ENCODE measurements around the gene GAS2. TPM values are rescaled to one million over a fixed set of nuclear protein-coding genes. Genes with fewer than 3 reads are reported as not detected.

Gene GAS2
- total and polyA plus RNA-seq, 3 donors from 2014 or later: 5.5 to 25.2 (median 9.0) TPM

DNA sequence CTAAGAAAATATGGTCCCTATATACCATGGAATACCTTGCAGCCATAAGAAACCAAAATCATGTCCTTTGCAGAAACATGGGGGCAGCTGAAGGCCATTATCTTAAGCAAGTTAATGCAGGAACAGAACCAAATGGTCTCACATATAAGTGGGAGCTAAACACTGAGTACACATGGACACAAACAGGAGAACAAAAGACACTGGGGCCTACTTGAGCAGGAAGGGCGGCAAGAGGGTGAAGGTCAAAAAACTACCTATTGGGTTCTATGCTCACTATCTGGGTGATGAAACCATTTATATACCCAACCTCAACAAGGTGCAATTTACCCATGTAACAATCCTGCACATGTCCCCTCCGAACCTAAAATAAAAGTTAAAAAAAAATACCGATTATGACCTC lies 22.5 kb downstream of the GAS2 start:
- intact Hi-C loops (cut with DNase I; ENCODE audit: low total_unique reads): no loop called here
- Histone ChIP-seq H3K27me3 (no peaks in the 10 kb centered on the region), H3K27ac (no peak overlapping the region), H3K36me3 (ENCODE audit: low read depth, missing control alignments) (no peaks in the 10 kb centered on the region), H3K9me3 (no peaks in the 10 kb centered on the region), H3K4me1 (no peaks in the 10 kb centered on the region), H3K4me3 (no peak overlapping the region)
- DNase-seq: no peak
- TF ChIP-seq POLR2A (IDR thresholded peaks at IDR 0.05): no peak
- TF ChIP-seq, protein P1, sequence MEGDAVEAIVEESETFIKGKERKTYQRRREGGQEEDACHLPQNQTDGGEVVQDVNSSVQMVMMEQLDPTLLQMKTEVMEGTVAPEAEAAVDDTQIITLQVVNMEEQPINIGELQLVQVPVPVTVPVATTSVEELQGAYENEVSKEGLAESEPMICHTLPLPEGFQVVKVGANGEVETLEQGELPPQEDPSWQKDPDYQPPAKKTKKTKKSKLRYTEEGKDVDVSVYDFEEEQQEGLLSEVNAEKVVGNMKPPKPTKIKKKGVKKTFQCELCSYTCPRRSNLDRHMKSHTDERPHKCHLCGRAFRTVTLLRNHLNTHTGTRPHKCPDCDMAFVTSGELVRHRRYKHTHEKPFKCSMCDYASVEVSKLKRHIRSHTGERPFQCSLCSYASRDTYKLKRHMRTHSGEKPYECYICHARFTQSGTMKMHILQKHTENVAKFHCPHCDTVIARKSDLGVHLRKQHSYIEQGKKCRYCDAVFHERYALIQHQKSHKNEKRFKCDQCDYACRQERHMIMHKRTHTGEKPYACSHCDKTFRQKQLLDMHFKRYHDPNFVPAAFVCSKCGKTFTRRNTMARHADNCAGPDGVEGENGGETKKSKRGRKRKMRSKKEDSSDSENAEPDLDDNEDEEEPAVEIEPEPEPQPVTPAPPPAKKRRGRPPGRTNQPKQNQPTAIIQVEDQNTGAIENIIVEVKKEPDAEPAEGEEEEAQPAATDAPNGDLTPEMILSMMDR (IDR thresholded peaks at IDR 0.05): no peak
- 87 to 95% methylated on average over 3 of the region's 3 CpGs for WGBS, 2 donors

DNA sequence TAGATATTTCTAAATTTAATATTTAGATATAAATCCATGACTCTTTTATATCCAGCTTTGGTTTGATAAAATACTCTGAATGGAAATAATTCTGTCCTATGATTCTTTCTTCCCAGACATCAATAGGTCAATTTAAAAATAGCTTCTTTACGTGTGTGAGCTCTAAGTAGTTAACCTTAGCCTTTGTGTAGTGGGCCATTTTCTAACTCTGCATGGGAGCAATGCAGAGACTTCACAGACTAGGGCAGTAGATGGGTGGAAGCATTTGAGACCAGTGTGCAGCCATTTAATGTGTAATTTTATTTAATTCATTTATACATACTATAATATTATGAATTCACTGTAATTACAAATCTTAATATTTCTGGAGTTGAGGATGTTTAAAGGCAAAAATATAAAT lies 23.8 kb downstream of the GAS2 start:
- WGBS, 2 donors: 52 to 63% methylated on average over 1 of the region's 1 CpG
- Histone ChIP-seq H3K27me3 (no peaks in the 10 kb centered on the region), H3K4me3 (no peak overlapping the region), H3K27ac (no peak overlapping the region), H3K4me1 (no peaks in the 10 kb centered on the region), H3K9me3 (no peaks in the 10 kb centered on the region), H3K36me3 (ENCODE audit: low read depth, missing control alignments) (no peaks in the 10 kb centered on the region)
- TF ChIP-seq POLR2A (IDR thresholded peaks at IDR 0.05): no peak
- TF ChIP-seq, protein P1 (IDR thresholded peaks at IDR 0.05): no peak
- intact Hi-C loops (cut with DNase I; ENCODE audit: low total_unique reads): no loop called here
- no peak for DNase-seq

DNA sequence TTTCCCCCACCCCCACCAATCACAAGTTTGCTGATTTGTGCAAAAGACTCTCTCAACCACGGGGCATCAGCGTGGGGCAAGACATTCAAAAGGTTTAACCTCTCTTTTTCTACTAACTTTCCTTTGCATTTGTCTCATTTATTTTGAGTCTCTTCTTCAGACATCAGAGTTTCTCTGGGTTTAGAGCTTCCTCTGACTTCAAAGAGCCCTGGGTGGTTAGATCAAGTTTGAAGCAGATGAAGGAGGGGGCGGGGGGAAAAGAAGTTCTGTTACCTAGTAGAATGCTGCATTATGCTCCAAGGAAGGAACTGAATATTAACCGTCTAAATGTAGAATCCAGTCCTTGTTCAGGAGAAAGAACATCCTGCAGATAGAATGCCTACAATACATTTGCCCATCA lies 24.5 kb downstream of the GAS2 start:
- Histone ChIP-seq H3K4me1 (no peaks in the 10 kb centered on the region), H3K27me3 (no peaks in the 10 kb centered on the region), H3K27ac (no peak overlapping the region), H3K4me3 (no peak overlapping the region), H3K36me3 (ENCODE audit: low read depth, missing control alignments) (no peaks in the 10 kb centered on the region), H3K9me3 (no peaks in the 10 kb centered on the region)
- WGBS, 2 donors: 70 to 75% methylated on average over 4 of the region's 4 CpGs
- TF ChIP-seq, protein P1 (IDR thresholded peaks at IDR 0.05): no peak
- TF ChIP-seq POLR2A (IDR thresholded peaks at IDR 0.05): no peak
- intact Hi-C loops (cut with DNase I; ENCODE audit: low total_unique reads): no loop called here
- DNase-seq: no peak

DNA sequence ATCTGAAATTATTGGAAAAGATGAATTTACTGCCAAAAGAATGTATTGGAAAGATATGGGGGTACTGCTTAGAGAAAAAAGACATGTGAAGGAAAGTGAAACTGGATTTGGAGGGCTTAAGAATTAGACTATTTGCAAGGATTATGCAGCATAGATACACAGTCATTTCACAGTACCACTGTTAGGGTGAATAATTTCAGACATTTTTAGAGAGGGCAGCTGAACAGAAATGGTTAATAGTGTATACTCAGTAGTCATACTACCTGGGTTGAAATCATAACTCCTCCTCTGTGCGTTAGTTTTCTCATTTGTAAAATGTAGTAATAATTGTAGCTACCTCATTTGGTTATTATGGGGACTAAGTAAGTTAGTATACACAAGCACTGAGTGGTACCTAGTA lies 33.0 kb downstream of the GAS2 start:
- DNase-seq: no peak

DNA sequence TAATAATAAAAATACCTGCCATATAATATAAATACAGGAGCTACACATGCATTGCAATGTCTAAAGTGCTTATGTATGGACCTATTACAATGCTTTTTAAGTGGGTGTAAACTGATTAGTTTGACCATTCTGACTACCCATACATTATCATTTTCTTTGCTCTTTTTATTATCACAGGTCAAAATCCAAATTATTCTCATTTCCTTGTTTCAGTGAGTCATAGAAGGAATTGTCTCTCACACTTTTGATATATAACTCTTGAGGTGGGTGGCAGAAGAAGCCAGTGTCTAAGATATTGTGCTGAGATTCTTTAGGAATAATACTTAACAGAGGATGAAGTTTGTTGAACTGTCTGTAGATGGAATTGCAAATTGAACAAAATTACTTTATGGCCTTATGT lies 35.6 kb downstream of the GAS2 start:
- Histone ChIP-seq H3K27me3 (no peaks in the 10 kb centered on the region), H3K4me3 (no peak overlapping the region), H3K9me3 (no peaks in the 10 kb centered on the region), H3K27ac (no peak overlapping the region), H3K4me1 (no peaks in the 10 kb centered on the region), H3K36me3 (ENCODE audit: low read depth, missing control alignments) (no peaks in the 10 kb centered on the region)
- TF ChIP-seq POLR2A (IDR thresholded peaks at IDR 0.05): no peak
- TF ChIP-seq, protein P1 (IDR thresholded peaks at IDR 0.05): no peak
- no peak for DNase-seq
- intact Hi-C loops (cut with DNase I; ENCODE audit: low total_unique reads): no loop called here

More for the DNA sequence above, 33.0 kb downstream of the GAS2 start:
- 78 to 79% methylated on average over 1 of the region's 1 CpG for WGBS, 2 donors
- intact Hi-C loops (cut with DNase I; ENCODE audit: low total_unique reads): no loop called here
- Histone ChIP-seq H3K4me1 (no peaks in the 10 kb centered on the region), H3K4me3 (no peak overlapping the region), H3K27ac (no peak overlapping the region), H3K9me3 (no peaks in the 10 kb centered on the region), H3K27me3 (no peaks in the 10 kb centered on the region), H3K36me3 (ENCODE audit: low read depth, missing control alignments) (no peaks in the 10 kb centered on the region)
- TF ChIP-seq, protein P1 (IDR thresholded peaks at IDR 0.05): no peak

Data from testis (tissue), 3 donors.